ENCODE measurements around the gene MSANTD7.
A peak's percentile ranks its signal among the peaks of the same experiment; 100 is the strongest.

MSANTD7 gene, protein sequence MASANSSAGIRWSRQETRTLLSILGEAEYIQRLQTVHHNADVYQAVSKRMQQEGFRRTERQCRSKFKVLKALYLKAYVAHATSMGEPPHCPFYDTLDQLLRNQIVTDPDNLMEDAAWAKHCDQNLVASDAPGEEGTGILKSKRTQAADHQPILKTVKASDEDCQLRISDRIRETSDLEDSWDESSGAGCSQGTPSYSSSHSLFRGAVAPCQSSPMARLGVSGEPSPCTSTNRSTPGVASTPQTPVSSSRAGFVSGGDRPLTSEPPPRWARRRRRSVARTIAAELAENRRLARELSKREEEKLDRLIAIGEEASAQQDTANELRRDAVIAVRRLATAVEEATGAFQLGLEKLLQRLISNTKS

DNA sequence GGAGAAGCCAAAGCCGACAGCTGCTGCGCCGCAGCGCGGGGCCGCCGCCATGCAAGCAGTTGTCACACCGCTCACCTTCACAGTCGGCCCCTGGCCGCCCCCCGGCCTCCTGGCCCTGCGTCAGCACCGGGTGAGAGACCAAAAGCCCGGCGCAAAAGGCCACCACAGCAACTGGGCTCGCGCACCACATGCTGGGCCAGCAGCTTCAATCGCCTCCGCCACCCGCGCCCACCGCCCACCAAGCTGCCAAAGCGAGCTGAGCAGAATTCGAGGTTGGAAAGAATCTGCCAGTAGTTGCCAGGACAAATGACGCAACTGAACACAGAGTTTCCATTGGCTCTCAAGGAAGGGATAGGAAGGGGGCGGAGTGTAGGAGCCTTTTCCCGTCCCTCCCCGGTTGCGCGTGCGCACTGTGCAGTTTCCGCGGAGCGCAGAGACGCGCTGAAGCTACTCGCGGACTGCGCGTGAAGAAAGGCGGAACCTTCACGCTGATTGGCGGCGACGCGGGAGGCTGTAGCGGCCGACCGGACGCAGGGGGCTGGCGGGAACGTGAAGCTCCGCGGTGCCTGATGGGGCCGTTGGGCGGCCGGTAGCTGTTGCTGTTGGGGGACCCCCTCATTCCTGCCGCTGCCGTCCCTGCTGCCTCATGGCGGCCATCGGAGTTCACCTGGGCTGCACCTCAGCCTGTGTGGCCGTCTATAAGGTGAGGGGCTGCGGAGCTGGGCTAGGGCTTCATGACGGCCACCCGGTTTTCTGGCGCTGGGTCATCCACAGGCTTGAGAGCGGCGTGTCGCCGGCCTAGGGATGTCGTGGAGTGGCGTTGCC, at the start of gene MSANTD7, which contains the start of the genes CDNF and HSPA14:
Gene MSANTD7 (plus strand): TSS at position 550 of the 825 bp plus-strand sequence. CDS start 3,979 bp downstream, outside the sequence.
Gene CDNF (minus strand): TSS at position 281 of the 825 bp plus-strand sequence. CDS start 91 bp downstream, at position 190.
Gene HSPA14 (plus strand): TSS at position 550 of the 825 bp plus-strand sequence. CDS start 97 bp downstream, at position 647.
- peak; percentile 64 for TF ChIP-seq ZFX (IDR thresholded peaks at IDR 0.05)
- TF ChIP-seq, protein P1, sequence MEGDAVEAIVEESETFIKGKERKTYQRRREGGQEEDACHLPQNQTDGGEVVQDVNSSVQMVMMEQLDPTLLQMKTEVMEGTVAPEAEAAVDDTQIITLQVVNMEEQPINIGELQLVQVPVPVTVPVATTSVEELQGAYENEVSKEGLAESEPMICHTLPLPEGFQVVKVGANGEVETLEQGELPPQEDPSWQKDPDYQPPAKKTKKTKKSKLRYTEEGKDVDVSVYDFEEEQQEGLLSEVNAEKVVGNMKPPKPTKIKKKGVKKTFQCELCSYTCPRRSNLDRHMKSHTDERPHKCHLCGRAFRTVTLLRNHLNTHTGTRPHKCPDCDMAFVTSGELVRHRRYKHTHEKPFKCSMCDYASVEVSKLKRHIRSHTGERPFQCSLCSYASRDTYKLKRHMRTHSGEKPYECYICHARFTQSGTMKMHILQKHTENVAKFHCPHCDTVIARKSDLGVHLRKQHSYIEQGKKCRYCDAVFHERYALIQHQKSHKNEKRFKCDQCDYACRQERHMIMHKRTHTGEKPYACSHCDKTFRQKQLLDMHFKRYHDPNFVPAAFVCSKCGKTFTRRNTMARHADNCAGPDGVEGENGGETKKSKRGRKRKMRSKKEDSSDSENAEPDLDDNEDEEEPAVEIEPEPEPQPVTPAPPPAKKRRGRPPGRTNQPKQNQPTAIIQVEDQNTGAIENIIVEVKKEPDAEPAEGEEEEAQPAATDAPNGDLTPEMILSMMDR (conservative IDR thresholded peaks at IDR 0.05) = no peak

DNA sequence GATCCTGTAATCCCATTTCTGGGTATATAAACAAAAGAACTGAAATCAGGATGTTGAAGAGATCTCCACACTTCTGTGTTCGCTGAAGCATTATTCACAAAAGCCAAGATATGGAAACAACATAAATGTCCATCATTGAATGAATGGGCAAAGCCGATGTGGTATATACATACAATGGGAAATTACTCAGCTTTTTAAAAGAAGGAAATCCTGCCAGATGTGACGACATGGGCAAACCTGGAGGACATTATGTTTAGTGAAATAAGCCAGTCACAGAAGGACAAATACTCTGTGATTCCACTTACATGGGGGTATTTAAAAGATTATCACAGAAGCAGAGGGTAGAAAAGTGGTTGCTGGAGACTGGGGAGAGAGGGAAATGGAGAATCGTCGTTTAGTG, 39.5 kb upstream of the MSANTD7 start:
- no peak overlapping the region for H3K27ac ChIP-seq
- TF ChIP-seq, protein P1 (conservative IDR thresholded peaks at IDR 0.05) = no peak
- TF ChIP-seq ZFX (IDR thresholded peaks at IDR 0.05) = no peak

More for the DNA sequence above, at the start of gene MSANTD7, which contains the start of the genes CDNF and HSPA14:
- H3K27ac ChIP-seq = peak within 1 kb of the TSS; percentile 98

DNA sequence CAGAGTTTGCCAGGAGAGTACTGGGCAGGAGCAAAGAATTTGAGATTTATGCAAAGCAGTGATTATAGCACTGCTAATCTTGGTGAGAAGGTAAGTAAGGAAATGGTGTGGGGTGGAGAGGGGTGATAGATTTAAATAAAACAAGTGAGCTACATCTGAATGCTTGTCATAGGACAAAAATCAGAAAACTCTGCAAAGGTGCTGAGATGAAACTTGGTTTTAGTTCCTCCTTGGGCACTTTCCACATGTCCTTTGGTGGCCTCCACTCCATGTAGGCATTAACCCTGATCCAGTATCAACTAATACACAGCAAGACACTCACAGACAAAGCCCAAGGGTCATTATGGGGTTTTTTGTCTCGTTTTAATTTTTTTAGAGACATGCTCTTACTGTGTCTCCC, 37.7 kb upstream of the MSANTD7 start:
- H3K27ac ChIP-seq = no peak overlapping the region
- TF ChIP-seq ZFX (IDR thresholded peaks at IDR 0.05) = no peak
- TF ChIP-seq, protein P1 (conservative IDR thresholded peaks at IDR 0.05) = no peak

DNA sequence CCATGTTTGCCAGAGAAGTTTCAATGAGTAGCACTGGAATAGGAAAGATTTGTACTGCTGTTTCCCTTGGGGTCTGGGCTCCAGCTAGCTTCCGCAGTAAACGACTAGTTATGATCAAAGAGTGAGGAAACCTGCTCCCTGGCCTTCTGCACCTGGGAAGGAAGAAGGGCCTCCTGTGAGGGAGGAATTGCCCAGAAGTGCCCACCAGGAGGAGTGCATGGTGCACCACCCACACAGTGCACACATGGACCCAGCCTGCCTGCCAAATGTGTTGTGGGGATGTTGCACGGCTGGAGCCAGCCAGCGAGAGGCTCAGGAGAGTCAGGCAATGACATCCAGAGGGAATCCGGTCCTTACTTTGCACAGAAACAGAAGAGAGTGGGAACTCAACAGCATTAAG, 36.4 kb upstream of the MSANTD7 start:
- TF ChIP-seq ZFX (IDR thresholded peaks at IDR 0.05) = no peak
- TF ChIP-seq, protein P1 (conservative IDR thresholded peaks at IDR 0.05) = no peak
- no peak overlapping the region for H3K27ac ChIP-seq

DNA sequence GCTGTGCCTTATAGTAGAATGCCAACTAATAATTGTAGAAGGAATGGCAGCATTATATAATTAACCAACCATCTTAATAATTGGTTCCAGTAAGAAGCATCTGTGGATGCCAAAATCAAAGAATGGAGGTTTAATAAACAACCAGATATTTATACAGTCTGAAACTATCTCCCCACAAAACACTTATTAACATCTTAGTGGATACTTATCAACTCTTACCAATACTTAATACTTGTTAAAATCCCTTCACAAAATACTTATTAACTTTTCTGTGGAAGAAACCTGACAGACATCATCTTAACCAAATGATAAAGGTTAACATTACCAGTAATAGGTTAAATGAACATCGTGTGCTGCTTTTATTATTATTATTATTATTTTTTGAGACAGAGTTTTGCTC, 34.3 kb upstream of the MSANTD7 start:
- no peak for TF ChIP-seq ZFX (IDR thresholded peaks at IDR 0.05)
- TF ChIP-seq, protein P1 (conservative IDR thresholded peaks at IDR 0.05) = no peak
- no peak overlapping the region for H3K27ac ChIP-seq

DNA sequence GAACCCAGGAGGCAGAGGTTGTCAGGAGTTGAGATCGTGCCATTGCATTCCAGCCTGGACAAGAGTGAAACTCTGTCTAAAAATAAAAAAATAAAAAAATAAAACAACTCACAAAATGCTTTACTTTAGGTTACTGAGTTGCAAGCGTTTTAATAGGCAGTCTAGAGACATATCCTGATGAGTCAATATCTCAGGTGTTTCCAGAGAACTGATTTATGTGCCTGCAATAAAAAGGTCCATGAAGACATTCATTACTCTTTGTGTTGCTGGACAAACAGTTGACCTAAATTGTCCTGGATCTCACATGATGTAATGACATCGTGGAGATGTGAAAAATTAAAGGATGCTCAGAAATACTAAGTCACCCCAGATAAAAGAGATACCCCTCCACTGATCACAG, 31.8 kb upstream of the MSANTD7 start:
- TF ChIP-seq, protein P1 (conservative IDR thresholded peaks at IDR 0.05) = no peak
- TF ChIP-seq ZFX (IDR thresholded peaks at IDR 0.05) = no peak

More for the DNA sequence above, 31.8 kb upstream of the MSANTD7 start:
- H3K27ac ChIP-seq = no peak overlapping the region
